Measurements from ENCODE around the gene POMT1.
"Not testable (repeated sequence)": the region's sequence is repeated elsewhere in the genome, so short reads cannot be mapped to it uniquely, and the experiment has no call there.

- not testable (repeated sequence) for TF ChIP-seq CTCF, POLR2A (IDR thresholded peaks at IDR 0.05)
Observed at GRCh38 chr9:131550465-131550864, 47.7 kb downstream of the POMT1 start.

All from suprapubic skin (tissue), 3 donors.